H9 (cell line): Measurements from ENCODE around the gene FAHD2A. TPM values are rescaled to one million over a fixed set of nuclear protein-coding genes. Genes with fewer than 3 reads are reported as not detected.
A peak's percentile ranks its signal among the peaks of the same experiment; 100 is the strongest.

Source experiments
- DNase-seq: peaks from one replicate; pipeline ENCODE4 v3.0.0-alpha.2; 2017
- H2AFZ ChIP-seq: one replicate; pipeline ENCODE4 v1.6.1; 2013; ENCODE audit warnings: mild to moderate bottlenecking, low read length, control low read depth, moderate library complexity
- H2AK5ac ChIP-seq: 2 replicates; pipeline ENCODE4 v1.6.1; 2013; ENCODE audit warnings: low read length, control low read depth, mixed read lengths; ENCODE audit not compliant: insufficient read length
- H2BK120ac ChIP-seq: one replicate; pipeline ENCODE4 v1.6.1; 2013; ENCODE audit warnings: low read depth, mild to moderate bottlenecking, low read length, control low read depth, inconsistent platforms; ENCODE audit not compliant: poor library complexity, severe bottlenecking
- H2BK12ac ChIP-seq: 2 replicates; pipeline ENCODE4 v1.6.1; 2013; ENCODE audit warnings: low read length, control low read depth, mixed read lengths, low read depth; ENCODE audit not compliant: insufficient read length
- H2BK15ac ChIP-seq: 2 replicates; pipeline ENCODE4 v1.6.1; 2013; ENCODE audit warnings: low read depth, low read length, control low read depth
- H2BK20ac ChIP-seq: one replicate; pipeline ENCODE4 v1.6.1; 2013; ENCODE audit warnings: low read depth, mild to moderate bottlenecking, low read length, control low read depth, inconsistent platforms; ENCODE audit not compliant: poor library complexity, severe bottlenecking
- H2BK5ac ChIP-seq: 2 replicates; pipeline ENCODE4 v1.6.1; 2013; ENCODE audit warnings: low read length, control low read depth, mixed read lengths; ENCODE audit not compliant: insufficient read length
- H3K14ac ChIP-seq: 2 replicates; pipeline ENCODE4 v1.6.1; 2013; ENCODE audit warnings: low read length, control low read depth; ENCODE audit not compliant: insufficient read depth
- H3K18ac ChIP-seq: 2 replicates; pipeline ENCODE4 v1.6.1; 2013; ENCODE audit warnings: low read depth, mild to moderate bottlenecking, mixed read lengths, low read length, control low read depth; ENCODE audit not compliant: insufficient read length
- H3K23ac ChIP-seq: 2 replicates; pipeline ENCODE4 v1.6.1; 2013; ENCODE audit warnings: low read length, control low read depth, mixed read lengths, low read depth; ENCODE audit not compliant: insufficient read length
- H3K23me2 ChIP-seq: 2 replicates; pipeline ENCODE4 v1.6.1; 2013; ENCODE audit warnings: low read depth, mild to moderate bottlenecking, mixed read lengths, low read length, control low read depth; ENCODE audit not compliant: insufficient read length, poor library complexity, severe bottlenecking
- H3K27ac ChIP-seq: 2 replicates; pipeline ENCODE4 v1.5.1; 2013; ENCODE audit warnings: low read length, control low read depth, mixed read lengths, low read depth; ENCODE audit not compliant: insufficient read length
- H3K27me3 ChIP-seq: 2 replicates; pipeline ENCODE4 v1.6.1; 2013; ENCODE audit warnings: low read length, control low read depth, inconsistent platforms; ENCODE audit not compliant: insufficient read depth
- H3K4ac ChIP-seq: 2 replicates; pipeline ENCODE4 v1.6.1; 2013; ENCODE audit warnings: low read depth, mild to moderate bottlenecking, control low read depth, inconsistent platforms, low read length, moderate library complexity
- H3K4me1 ChIP-seq: 2 replicates; pipeline ENCODE4 v1.6.1; 2013; ENCODE audit warnings: low read length, control low read depth, inconsistent platforms; ENCODE audit not compliant: insufficient read depth
- H3K4me2 ChIP-seq: 2 replicates; pipeline ENCODE4 v1.6.1; 2013; ENCODE audit warnings: low read length, control low read depth, mixed read lengths; ENCODE audit not compliant: insufficient read length, insufficient read depth
- H3K56ac ChIP-seq: 2 replicates; pipeline ENCODE4 v1.6.1; 2013; ENCODE audit warnings: low read depth, mild to moderate bottlenecking, mixed read lengths, low read length, control low read depth; ENCODE audit not compliant: insufficient read length
- H3K79me1 ChIP-seq: 2 replicates; pipeline ENCODE4 v1.6.1; 2013; ENCODE audit warnings: low read depth, mild to moderate bottlenecking, moderate library complexity, low read length, control low read depth, inconsistent platforms; ENCODE audit not compliant: insufficient read depth, poor library complexity, severe bottlenecking
- H3K79me2 ChIP-seq: 2 replicates; pipeline ENCODE4 v1.6.1; 2013; ENCODE audit warnings: low read length, control low read depth, inconsistent platforms; ENCODE audit not compliant: insufficient read depth
- H3K9ac ChIP-seq: 2 replicates; pipeline ENCODE4 v1.6.1; 2013; ENCODE audit warnings: low read length, control low read depth, mixed read lengths; ENCODE audit not compliant: insufficient read length; ENCODE audit errors: extremely low read depth
- H3K9me3 ChIP-seq: one replicate; pipeline ENCODE4 v1.6.1; 2013; ENCODE audit warnings: low read depth, low read length, inconsistent platforms; ENCODE audit not compliant: control insufficient read depth
- H3T11ph ChIP-seq: one replicate; pipeline ENCODE4 v1.6.1; 2013; ENCODE audit warnings: mild to moderate bottlenecking, low read length, control low read depth, inconsistent platforms
- H4K20me1 ChIP-seq: one replicate; pipeline ENCODE4 v1.6.1; 2013; ENCODE audit not compliant: control insufficient read depth, insufficient read length, insufficient read depth
- H4K5ac ChIP-seq: 2 replicates; pipeline ENCODE4 v1.6.1; 2013; ENCODE audit warnings: low read depth, mild to moderate bottlenecking, mixed read lengths, low read length, control low read depth; ENCODE audit not compliant: insufficient read length
- H4K8ac ChIP-seq: replicated peaks from 2 replicates; pipeline ENCODE4 v1.6.1; 2013; ENCODE audit warnings: low read length, control low read depth, mixed read lengths, low read depth; ENCODE audit not compliant: insufficient read length
- H4K91ac ChIP-seq: 2 replicates; pipeline ENCODE4 v1.6.1; 2013; ENCODE audit warnings: low read depth, mild to moderate bottlenecking, moderate library complexity, mixed read lengths, low read length, control low read depth; ENCODE audit not compliant: insufficient read length
- H3K27ac Mint-ChIP-seq, 3 experiments: 2 replicates in 2 of 3; 3 replicates in 1 of 3; pipeline ENCODE4 v1.8.0; 2020 to 2021; ENCODE audit warnings: mixed read lengths in 3 of 3, mild to moderate bottlenecking in 1 of 3, moderate library complexity in 1 of 3
- H3K27me3 Mint-ChIP-seq: 2 replicates; pipeline ENCODE4 v1.8.0; 2021; ENCODE audit warnings: low read depth, mild to moderate bottlenecking, moderate library complexity, mixed read lengths
- H3K36me3 Mint-ChIP-seq, 3 experiments: 2 replicates in 2 of 3; 3 replicates in 1 of 3; pipeline ENCODE4 v1.8.0; 2020 to 2021; ENCODE audit warnings: low read depth in 3 of 3, mixed read lengths in 3 of 3; ENCODE audit not compliant: insufficient read depth in 1 of 3
- H3K4me1 Mint-ChIP-seq, 2 experiments: 2 replicates each; pipeline ENCODE4 v1.8.0; 2020; ENCODE audit warnings: mixed read lengths in 2 of 2
- H3K4me3 Mint-ChIP-seq, 2 experiments: 2 replicates in 1 of 2; 3 replicates in 1 of 2; pipeline ENCODE4 v1.8.0; 2020 to 2021; ENCODE audit warnings: mild to moderate bottlenecking in 2 of 2, mixed read lengths in 2 of 2, moderate library complexity in 1 of 2
- H3K9me3 Mint-ChIP-seq, 2 experiments: 2 replicates in 1 of 2; 3 replicates in 1 of 2; pipeline ENCODE4 v1.8.0; 2020; ENCODE audit warnings: mild to moderate bottlenecking in 2 of 2, mixed read lengths in 2 of 2, moderate library complexity in 1 of 2
- WGBS: extraction: QIAGEN DNeasy Blood & Tissue Kit; methylation state at CpG from one replicate; pipeline ENCODE4 v1.1.7; 2013; ENCODE audit warnings: missing lambda C conversion rate, low lambda C conversion rate, mixed read lengths; ENCODE audit not compliant: insufficient read length; ENCODE audit errors: extremely low coverage; 5-methylcytosine and 5-hydroxymethylcytosine counted together
- total RNA-seq: library from RNA; stranded (reverse); gene quantifications from 2 replicates; pipeline ENCODE4 v1.2.1, GENCODE V29; 2021
- TF ChIP-seq, protein P1 (sequence below): fragments of 200-600 bp; sonication (generic); conservative IDR thresholded peaks from 3 replicates; pipeline ENCODE4 v1.8.0; 2021; ENCODE audit warnings: antibody characterized with exemption, mild to moderate bottlenecking

The FAHD2A gene
- total RNA-seq, 1 experiment from 2014 or later: 39.8 TPM

DNA sequence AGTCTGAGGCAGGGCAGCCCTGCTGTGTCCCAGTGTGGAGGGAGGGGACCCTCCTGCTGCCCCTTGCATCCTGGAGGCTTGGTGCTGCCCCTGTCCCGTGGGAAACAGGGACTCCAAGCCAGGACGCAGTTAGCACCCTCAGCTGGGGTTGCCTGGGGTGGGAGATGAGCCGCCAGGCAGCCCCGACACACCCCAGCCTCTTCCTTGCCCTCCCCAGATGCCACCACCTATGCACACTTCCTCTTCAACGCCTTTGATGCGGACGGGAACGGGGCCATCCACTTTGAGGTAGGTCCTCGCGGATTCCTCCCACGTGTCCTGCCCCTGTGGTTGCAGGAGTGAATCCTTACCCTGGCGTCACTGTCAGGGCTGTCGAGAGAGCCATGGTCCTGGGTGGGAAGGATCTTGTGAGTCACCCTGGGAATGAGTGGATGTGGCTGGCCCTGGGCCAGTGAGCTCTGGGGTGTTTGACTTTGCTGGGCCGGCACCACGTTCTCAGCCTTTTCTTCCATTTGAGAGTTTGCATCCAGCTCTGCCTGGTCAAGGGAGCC lies 27.5 kb upstream of the FAHD2A start:
- peaks cover 6% of the 10 kb centered on the region for H3K27me3 Mint-ChIP-seq
- H3K4me1 Mint-ChIP-seq: peaks cover 13 to 23% of the 10 kb centered on the region in 2 experiments
- Histone ChIP-seq H4K8ac (no peak overlapping the region), H3T11ph (no peak overlapping the region), H3K9me3 (no peaks in the 10 kb centered on the region), H3K79me1 (no peaks in the 10 kb centered on the region), H2BK5ac (no peak overlapping the region), H3K18ac (no peak overlapping the region), H3K4me1 (no peaks in the 10 kb centered on the region), H3K14ac (peak overlapping the region; percentile 6; the same call in 1 of the 2 replicates), H2BK120ac (no peak overlapping the region), H4K20me1 (no peaks in the 10 kb centered on the region), H2BK12ac (no peak overlapping the region), H2BK20ac (no peak overlapping the region), H3K23me2 (no peaks in the 10 kb centered on the region), H3K79me2 (no peaks in the 10 kb centered on the region), H3K56ac (no peak overlapping the region), H4K91ac (no peak overlapping the region), H3K4ac (no peak overlapping the region), H4K5ac (no peak overlapping the region), H2AFZ (no peak overlapping the region), H3K4me2 (no peak overlapping the region), H3K27me3 (no peaks in the 10 kb centered on the region), H3K27ac (no peak overlapping the region), H2AK5ac (no peak overlapping the region), H2BK15ac (no peak overlapping the region), H3K23ac (no peak overlapping the region), H3K9ac (no peak overlapping the region)
- H3K27ac Mint-ChIP-seq: peak overlapping the region in 2 of 3 experiments; percentile 81 to 85; a peak in 2 of 7 replicates
- H3K9me3 Mint-ChIP-seq: no peaks in the 10 kb centered on the region
- H3K36me3 Mint-ChIP-seq: no peaks in the 10 kb centered on the region
- WGBS: no CpG with 5 or more reads among the region's 15 CpGs
- H3K4me3 Mint-ChIP-seq: no peak overlapping the region
- TF ChIP-seq, protein P1, sequence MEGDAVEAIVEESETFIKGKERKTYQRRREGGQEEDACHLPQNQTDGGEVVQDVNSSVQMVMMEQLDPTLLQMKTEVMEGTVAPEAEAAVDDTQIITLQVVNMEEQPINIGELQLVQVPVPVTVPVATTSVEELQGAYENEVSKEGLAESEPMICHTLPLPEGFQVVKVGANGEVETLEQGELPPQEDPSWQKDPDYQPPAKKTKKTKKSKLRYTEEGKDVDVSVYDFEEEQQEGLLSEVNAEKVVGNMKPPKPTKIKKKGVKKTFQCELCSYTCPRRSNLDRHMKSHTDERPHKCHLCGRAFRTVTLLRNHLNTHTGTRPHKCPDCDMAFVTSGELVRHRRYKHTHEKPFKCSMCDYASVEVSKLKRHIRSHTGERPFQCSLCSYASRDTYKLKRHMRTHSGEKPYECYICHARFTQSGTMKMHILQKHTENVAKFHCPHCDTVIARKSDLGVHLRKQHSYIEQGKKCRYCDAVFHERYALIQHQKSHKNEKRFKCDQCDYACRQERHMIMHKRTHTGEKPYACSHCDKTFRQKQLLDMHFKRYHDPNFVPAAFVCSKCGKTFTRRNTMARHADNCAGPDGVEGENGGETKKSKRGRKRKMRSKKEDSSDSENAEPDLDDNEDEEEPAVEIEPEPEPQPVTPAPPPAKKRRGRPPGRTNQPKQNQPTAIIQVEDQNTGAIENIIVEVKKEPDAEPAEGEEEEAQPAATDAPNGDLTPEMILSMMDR: no peak
- peak; percentile 19 for DNase-seq
